Limb (tissue), 2 donors: ENCODE data around the gene PCDHB13.
"Not testable (repeated sequence)": the region's sequence is repeated elsewhere in the genome, so short reads cannot be mapped to it uniquely, and the experiment has no call there.

Experiments
- DNase-seq, 2 donors: peaks; one replicate each; pipeline ENCODE4 v3.0.0-alpha.2; 2016; ENCODE audit errors: extremely low spot score in 2 of 2

The PCDHB13 gene

DNA sequence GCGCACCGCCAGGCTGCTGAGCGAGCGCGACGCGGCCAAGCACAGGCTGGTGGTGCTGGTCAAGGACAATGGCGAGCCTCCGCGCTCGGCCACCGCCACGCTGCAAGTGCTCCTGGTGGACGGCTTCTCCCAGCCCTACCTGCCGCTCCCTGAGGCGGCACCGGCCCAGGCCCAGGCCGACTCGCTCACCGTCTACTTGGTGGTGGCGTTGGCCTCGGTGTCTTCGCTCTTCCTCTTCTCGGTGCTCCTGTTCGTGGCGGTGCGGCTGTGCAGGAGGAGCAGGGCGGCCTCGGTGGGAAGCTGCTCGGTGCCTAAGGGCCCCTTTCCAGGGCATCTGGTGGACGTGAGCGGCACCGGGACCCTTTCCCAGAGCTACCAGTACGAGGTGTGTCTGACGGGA is 12.1 kb upstream of the PCDHB13 start:
- not testable (repeated sequence) for DNase-seq

DNA sequence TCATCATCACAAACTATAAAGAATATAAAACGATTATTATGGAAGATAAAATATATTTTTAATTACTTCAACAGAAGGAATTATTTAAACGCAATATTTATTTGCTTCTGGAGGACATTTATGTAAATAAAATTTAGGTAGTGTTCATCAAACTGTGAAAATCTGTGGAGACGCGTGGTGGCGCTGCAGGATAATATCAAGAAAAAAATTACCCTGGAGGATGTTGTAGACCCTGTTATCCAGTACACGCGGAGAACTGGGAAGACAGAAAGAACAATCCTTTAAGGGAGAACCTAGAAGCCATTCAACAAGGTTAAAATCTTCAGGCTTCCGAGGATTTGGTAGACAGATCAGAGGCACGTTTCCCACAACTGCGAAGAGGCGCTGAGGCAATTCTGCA is 5.2 kb upstream of the PCDHB13 start, which contains the start of gene PCDHB12:
PCDHB12 (plus strand) TSS at position 242 of the 400 bp plus-strand sequence. CDS start 189 bp downstream, outside the sequence.
- no peak for DNase-seq

DNA sequence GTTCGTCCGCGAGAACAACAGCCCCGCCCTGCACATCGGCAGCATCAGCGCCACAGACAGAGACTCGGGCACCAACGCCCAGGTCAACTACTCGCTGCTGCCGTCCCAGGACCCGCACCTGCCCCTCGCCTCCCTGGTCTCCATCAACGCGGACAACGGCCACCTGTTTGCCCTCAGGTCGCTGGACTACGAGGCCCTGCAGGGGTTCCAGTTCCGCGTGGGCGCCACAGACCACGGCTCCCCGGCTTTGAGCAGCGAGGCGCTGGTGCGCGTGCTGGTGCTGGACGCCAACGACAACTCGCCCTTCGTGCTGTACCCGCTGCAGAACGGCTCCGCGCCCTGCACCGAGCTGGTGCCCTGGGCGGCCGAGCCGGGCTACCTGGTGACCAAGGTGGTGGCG is 3.4 kb upstream of the PCDHB13 start:
- DNase-seq: not testable (repeated sequence)

DNA sequence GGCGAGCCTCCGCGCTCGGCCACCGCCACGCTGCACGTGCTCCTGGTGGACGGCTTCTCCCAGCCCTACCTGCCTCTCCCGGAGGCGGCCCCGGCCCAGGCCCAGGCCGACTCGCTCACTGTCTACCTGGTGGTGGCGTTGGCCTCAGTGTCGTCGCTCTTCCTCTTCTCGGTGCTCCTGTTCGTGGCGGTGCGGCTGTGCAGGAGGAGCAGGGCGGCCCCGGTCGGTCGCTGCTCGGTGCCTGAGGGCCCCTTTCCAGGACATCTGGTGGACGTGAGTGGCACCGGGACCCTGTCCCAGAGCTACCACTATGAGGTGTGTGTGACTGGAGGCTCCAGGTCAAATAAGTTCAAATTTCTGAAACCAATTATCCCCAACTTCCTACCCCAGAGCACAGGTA is 2.9 kb upstream of the PCDHB13 start:
- DNase-seq: not testable (repeated sequence)

DNA sequence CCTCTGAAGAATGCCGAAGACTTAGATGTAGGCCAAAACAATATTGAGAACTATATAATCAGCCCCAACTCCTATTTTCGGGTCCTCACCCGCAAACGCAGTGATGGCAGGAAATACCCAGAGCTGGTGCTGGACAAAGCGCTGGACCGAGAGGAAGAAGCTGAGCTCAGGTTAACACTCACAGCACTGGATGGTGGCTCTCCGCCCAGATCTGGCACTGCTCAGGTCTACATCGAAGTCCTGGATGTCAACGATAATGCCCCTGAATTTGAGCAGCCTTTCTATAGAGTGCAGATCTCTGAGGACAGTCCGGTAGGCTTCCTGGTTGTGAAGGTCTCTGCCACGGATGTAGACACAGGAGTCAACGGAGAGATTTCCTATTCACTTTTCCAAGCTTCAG is 864 bp downstream of the PCDHB13 start:
- not testable (repeated sequence) for DNase-seq

DNA sequence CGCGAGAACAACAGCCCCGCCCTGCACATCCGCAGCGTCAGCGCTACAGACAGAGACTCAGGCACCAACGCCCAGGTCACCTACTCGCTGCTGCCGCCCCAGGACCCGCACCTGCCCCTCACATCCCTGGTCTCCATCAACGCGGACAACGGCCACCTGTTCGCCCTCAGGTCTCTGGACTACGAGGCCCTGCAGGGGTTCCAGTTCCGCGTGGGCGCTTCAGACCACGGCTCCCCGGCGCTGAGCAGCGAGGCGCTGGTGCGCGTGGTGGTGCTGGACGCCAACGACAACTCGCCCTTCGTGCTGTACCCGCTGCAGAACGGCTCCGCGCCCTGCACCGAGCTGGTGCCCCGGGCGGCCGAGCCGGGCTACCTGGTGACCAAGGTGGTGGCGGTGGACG is 1.8 kb downstream of the PCDHB13 start:
- not testable (repeated sequence) for DNase-seq

DNA sequence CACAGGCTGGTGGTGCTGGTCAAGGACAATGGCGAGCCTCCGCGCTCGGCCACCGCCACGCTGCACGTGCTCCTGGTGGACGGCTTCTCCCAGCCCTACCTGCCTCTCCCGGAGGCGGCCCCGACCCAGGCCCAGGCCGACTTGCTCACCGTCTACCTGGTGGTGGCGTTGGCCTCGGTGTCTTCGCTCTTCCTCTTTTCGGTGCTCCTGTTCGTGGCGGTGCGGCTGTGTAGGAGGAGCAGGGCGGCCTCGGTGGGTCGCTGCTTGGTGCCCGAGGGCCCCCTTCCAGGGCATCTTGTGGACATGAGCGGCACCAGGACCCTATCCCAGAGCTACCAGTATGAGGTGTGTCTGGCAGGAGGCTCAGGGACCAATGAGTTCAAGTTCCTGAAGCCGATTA is 2.3 kb downstream of the PCDHB13 start:
- not testable (repeated sequence) for DNase-seq

DNA sequence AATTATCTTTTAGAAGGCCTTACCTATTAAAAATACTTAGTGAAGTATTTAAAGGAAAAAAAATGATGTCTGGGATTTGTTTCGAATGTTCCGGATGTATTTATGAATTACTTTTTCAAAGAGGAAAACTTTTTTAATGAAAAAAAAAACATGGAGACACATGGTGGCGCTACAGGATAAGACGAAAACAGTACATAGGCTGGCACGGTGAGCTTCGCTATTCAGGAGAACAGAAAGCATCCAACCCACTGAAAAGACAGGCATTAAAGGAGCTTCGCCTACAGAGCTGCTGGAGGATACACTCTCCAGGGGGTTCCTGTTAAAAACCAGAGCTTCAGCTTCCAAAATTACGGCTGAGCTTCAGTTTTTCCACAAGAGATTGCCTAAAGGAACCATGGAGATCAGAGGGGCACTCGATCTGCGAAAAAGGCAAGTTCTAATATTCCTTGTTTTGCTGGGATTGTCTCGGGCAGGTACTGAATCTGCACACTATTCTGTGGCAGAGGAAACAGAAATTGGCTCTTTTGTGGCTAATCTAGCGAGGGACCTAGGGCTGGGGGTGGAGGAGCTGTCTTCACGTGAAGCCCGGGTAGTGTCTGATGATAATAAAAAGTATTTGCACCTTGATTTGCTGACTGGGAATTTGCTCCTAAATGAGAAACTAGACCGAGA is 9.5 kb downstream of the PCDHB13 start, which contains the start of gene PCDHB14:
PCDHB14 (plus strand) TSS at position 232 of the 672 bp plus-strand sequence; CDS start at position 395, 163 bp downstream.
- peak in 1 of 2 donors; percentile 7 for DNase-seq

DNA sequence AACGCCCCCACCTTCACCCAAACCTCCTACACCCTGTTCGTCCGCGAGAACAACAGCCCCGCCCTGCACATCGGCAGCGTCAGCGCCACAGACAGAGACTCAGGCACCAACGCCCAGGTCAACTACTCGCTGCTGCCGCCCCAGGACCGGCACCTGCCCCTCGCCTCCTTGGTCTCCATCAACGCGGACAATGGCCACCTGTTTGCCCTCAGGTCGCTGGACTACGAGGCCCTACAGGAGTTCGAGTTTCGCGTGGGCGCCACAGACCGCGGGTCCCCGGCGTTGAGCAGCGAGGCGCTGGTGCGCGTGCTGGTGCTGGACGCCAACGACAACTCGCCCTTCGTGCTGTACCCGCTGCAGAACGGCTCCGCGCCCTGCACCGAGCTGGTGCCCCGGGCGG is 11.1 kb downstream of the PCDHB13 start:
- not testable (repeated sequence) for DNase-seq

DNA sequence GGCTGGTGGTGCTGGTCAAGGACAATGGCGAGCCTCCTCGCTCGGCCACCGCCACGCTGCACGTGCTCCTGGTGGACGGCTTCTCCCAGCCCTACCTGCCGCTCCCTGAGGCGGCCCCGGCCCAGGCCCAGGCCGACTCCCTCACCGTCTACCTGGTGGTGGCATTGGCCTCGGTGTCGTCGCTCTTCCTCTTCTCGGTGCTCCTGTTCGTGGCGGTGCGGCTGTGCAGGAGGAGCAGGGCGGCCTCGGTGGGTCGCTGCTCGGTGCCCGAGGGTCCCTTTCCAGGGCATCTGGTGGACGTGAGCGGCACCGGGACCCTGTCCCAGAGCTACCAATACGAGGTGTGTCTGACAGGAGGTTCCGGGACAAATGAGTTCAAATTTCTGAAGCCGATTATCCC is 11.7 kb downstream of the PCDHB13 start:
- not testable (repeated sequence) for DNase-seq

DNA sequence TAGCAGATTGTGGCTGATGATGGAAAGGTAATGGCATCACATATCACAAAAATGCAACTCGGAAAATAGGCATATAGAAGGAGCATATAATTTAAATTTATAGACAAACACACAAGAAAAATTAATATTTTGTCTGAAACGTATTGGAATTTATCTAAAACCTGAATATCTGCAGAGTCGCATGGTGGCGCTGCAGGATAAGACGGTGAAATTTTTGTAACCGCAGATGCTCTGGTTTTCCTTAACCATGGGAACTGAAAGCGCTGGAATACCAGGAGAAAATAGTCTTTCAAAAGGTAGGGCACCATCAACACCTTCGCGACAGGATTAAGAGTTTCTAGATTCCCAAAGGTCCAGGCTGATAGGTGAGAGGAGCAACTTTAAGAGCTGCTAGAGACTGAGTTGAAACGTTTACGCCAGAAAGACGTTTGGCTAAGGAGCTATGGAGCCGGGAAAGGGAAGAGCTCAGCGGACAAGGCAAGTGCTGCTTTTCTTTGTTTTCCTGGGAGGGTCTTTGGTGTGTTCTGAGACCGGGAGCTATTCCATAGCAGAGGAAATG is 20.5 kb downstream of the PCDHB13 start:
- no peak for DNase-seq

DNA sequence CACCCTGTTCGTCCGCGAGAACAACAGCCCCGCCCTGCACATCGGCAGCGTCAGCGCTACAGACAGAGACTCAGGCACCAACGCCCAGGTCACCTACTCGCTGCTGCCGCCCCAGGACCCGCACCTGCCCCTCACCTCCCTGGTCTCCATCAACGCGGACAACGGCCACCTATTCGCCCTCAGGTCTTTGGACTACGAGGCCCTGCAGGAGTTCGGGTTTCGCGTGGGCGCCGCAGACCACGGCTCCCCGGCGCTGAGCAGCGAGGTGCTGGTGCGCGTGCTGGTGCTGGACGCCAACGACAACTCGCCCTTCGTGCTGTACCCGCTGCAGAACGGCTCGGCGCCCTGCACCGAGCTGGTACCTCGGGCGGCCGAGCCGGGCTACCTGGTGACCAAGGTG is 22.2 kb downstream of the PCDHB13 start:
- not testable (repeated sequence) for DNase-seq

DNA sequence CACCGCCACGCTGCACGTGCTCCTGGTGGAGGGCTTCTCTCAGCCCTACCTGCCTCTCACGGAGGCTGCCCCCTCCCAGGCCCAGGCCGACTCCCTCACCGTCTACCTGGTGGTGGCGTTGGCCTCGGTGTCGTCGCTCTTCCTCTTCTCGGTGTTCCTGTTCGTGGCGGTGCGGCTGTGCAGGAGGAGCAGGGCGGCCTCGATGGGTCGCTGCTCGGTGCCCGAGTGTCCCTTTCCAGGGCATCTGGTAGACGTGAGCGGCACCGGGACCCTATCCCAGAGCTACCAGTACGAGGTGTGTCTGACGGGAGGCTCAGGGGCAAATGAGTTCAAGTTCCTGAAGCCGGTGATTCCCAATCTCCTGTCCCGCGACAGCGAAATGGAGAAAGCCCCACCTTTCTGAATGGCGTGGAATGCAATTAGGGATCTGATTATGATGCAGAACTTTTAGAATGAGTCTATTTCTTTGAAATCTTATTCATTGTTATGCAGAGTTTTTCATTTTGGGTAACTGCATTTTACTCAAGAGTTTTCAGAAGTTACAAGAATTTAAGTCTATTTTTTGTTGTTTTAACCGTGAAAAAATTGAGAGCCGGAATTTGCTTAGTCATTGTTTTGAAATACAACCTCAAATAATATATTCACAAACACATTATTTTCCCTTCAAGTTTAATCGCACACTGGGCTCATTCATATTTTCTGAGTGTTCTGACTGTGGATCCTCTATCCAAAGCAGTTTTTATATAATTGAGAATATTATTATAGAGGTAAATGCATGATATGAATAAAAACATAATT is 23.0 kb downstream of the PCDHB13 start:
- DNase-seq: no peak

DNA sequence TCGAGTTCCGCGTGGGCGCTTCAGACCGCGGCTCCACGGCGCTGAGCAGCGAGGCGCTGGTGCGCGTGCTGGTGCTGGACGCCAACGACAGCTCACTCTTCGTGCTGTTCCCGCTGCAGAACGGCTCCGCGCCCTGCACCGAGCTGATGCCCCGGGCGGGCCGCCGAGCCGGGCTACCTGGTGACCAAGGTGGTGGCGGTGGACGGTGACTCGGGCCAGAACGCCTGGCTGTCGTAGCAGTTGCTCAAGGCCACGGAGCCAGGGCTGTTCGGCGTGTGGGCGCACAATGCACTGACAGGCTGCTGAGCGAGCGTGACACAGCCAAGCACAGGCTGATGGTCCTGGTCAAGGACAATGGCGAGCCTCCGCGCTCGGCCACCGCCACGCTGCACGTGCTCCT is 27.8 kb downstream of the PCDHB13 start:
- DNase-seq: no peak

DNA sequence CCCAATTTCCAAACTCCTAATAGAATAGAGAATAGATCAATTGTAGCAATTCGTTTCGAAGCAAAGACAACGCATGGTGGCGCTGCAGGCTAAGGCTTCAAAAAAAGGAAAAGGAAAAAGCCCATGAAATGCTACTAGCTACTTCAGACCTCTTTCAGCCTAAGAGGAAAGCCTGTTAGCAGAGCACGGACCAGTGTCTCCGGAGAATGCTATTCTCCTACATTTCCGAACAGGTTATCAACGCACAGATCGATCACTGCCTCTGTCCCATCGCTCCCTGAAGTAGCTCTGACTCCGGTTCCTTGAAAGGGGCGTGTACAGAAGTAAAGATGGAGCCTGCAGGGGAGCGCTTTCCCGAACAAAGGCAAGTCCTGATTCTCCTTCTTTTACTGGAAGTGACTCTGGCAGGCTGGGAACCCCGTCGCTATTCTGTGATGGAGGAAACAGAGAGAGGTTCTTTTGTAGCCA is 31.6 kb downstream of the PCDHB13 start, which contains the start of gene PCDHB15:
PCDHB15 (plus strand) TSS at position 146 of the 468 bp plus-strand sequence; CDS start at position 330, 184 bp downstream.
- DNase-seq: peak in 1 of 2 donors; percentile 45

DNA sequence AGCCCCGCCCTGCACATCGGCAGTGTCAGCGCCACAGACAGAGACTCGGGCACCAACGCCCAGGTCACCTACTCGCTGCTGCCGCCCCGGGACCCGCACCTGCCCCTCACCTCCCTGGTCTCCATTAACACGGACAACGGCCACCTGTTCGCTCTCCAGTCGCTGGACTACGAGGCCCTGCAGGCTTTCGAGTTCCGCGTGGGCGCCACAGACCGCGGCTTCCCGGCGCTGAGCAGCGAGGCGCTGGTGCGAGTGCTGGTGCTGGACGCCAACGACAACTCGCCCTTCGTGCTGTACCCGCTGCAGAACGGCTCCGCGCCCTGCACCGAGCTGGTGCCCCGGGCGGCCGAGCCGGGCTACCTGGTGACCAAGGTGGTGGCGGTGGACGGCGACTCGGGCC is 33.3 kb downstream of the PCDHB13 start:
- DNase-seq: not testable (repeated sequence)

DNA sequence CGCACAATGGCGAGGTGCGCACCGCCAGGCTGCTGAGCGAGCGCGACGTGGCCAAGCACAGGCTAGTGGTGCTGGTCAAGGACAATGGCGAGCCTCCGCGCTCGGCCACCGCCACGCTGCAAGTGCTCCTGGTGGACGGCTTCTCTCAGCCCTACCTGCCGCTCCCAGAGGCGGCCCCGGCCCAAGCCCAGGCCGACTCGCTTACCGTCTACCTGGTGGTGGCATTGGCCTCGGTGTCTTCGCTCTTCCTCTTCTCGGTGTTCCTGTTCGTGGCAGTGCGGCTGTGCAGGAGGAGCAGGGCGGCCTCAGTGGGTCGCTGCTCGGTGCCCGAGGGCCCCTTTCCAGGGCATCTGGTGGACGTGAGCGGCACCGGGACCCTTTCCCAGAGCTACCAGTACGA is 33.7 kb downstream of the PCDHB13 start:
- not testable (repeated sequence) for DNase-seq

DNA sequence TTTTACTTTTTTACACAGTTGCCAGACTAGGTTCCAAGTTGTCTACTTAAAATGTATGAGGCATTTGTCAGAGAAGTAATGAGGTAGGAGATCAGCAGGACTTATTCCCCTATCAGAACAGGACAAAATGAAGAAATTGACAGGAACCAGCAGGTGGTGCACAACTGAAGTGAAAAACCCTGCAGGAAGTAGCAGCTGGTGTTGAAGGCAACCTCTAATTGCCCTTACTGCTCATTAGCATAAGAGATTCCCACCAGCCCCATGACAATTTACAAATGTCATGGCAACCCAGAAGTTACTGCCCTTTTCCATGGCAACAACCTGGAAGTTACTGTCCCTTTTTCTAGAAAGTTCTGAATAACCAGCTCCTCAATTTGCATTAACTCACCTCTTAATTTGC is 36.9 kb downstream of the PCDHB13 start:
- no peak for DNase-seq

DNA sequence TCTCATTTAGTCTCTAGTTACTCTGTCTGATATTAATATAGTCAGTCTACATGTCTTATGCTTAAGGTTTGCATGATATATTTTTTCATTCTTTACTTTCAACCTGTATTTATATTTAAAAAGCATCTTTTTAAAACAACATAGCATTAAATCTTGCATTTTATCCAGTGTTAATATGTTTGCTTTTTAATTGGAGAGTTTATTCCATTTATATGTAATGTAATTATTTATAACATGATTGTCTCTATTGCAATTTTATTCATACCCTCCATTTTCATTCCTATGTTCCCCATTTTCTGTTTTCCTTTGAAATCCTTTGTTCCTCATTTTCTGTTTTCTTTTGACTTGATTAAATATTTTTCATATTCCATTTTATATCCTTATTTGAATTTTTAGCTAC is 44.7 kb downstream of the PCDHB13 start:
- DNase-seq: no peak

DNA sequence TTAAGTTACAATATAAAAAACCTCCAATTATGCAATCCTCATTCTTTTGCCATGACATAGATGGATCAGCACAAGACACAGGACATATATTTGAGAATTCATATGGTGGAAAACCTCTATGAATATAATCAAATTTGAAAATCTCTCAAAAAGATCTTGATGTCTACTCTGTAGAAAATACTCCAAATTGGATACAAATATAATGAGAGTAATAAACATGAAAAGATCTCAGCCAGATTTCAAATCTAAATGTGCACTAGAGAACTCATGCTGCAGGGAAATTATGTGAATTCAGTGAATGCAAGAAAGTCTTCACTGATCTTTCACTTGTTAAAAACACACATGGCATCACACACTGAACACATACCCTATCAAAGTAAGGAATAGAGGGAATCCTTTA is 45.2 kb downstream of the PCDHB13 start:
- DNase-seq: no peak

DNA sequence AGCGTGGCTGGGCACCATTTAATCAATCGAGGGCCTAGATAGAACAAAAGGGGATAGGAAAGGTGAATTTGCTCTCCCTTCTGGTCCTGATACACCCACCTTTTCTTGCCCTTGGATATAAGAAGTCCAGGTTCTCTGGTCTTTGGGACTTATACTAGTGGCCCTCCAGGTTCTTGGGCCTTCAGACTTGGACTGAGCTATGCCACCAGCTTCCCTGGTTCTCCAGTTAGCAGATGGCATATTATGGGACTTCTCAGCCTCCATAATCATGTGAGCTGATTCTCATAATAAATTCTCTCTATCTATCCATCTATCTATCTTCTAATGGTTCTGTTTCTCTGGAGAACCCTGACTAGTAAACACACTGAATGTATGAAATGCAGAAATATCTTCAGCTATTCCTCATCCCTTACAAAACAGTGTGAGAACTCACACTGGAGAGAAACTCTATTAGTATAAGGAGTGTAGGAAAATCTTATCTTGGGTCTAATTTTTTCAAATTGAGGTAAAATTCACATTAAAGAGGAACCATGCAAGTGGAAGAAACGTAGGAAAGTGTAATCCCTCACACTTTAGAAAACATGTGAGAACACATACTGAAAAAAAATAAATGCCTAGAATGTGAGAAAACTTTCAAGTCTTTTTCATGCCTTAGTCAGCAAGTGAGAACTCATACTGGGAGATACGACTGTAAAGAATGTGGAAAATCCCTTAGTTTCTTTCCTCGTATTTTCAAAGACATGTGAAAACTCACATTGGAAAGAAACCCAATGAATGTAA is 46.9 kb downstream of the PCDHB13 start:
- no peak for DNase-seq
